ENCODE results near the gene HCFC1.
A peak's percentile ranks its signal among the peaks of the same experiment; 100 is the strongest.

Gene HCFC1

GRCh38 chrX:154014429-154015380 lies 43.1 kb upstream of the HCFC1 start:
- H3K4me2 ChIP-seq (ENCODE audit: insufficient read depth, low read length), result no peak overlapping the region

GRCh38 chrX:154013614-154014360 lies 42.2 kb upstream of the HCFC1 start:
- no peak overlapping the region for H3K9ac ChIP-seq (ENCODE audit: low read depth, low read length)

More at GRCh38 chrX:154014429-154015380, 43.1 kb upstream of the HCFC1 start:
- H3K79me2 ChIP-seq (ENCODE audit: insufficient read depth, low read length), result peaks cover 33% of the 10 kb centered on the region
- H3K27ac ChIP-seq (ENCODE audit: low read length), result no peak overlapping the region
- H3K27me3 ChIP-seq (ENCODE audit: insufficient read depth, low read length, poor library complexity), result no peaks in the 10 kb centered on the region
- no peak for DNase-seq
- no peak for TF ChIP-seq CTCF (IDR thresholded peaks at IDR 0.05; ENCODE audit: borderline replicate concordance, extremely low read depth, low read length, poor library complexity, severe bottlenecking)
- no peak for TF ChIP-seq EZH2 (IDR thresholded peaks at IDR 0.05; ENCODE audit: borderline replicate concordance, low read depth, low read length, severe bottlenecking)
- H3K9ac ChIP-seq (ENCODE audit: low read depth, low read length), result no peak overlapping the region
- peaks cover 11% of the 10 kb centered on the region for H4K20me1 ChIP-seq (ENCODE audit: insufficient read depth, low read length)
- H2AFZ ChIP-seq (ENCODE audit: low read depth, low read length), result no peak overlapping the region
- no peak overlapping the region for H3K4me3 ChIP-seq (ENCODE audit: low read depth in 1 of 2, low read length in 2 of 2)
- no peaks in the 10 kb centered on the region for H3K9me3 ChIP-seq (ENCODE audit: insufficient read depth, low read length, severe bottlenecking)
- no peak for ATAC-seq (ENCODE audit: insufficient read depth, low read depth)
- H3K4me1 ChIP-seq (ENCODE audit: insufficient read depth, low read length), result peaks cover 20% of the 10 kb centered on the region
- H3K36me3 ChIP-seq (ENCODE audit: insufficient read depth, low read length), result peaks cover 77% of the 10 kb centered on the region

GRCh38 chrX:154013001-154013421 lies 41.4 kb upstream of the HCFC1 start:
- Histone ChIP-seq H3K27ac (ENCODE audit: low read length) (peak overlapping the region; percentile 52; the same call in 1 of the 2 replicates), H4K20me1 (ENCODE audit: insufficient read depth, low read length) (peaks cover 11% of the 10 kb centered on the region), H3K9ac (ENCODE audit: low read depth, low read length) (no peak overlapping the region), H3K79me2 (ENCODE audit: insufficient read depth, low read length) (peaks cover 17% of the 10 kb centered on the region), H3K4me3 (ENCODE audit: low read depth in 1 of 2, low read length in 2 of 2) (no peak overlapping the region), H3K4me2 (ENCODE audit: insufficient read depth, low read length) (no peak overlapping the region), H3K4me1 (ENCODE audit: insufficient read depth, low read length) (peaks cover 12% of the 10 kb centered on the region), H3K36me3 (ENCODE audit: insufficient read depth, low read length) (peaks cover 68% of the 10 kb centered on the region), H3K9me3 (ENCODE audit: insufficient read depth, low read length, severe bottlenecking) (no peaks in the 10 kb centered on the region), H3K27me3 (ENCODE audit: insufficient read depth, low read length, poor library complexity) (no peaks in the 10 kb centered on the region), H2AFZ (ENCODE audit: low read depth, low read length) (no peak overlapping the region)
- ATAC-seq (ENCODE audit: insufficient read depth, low read depth) (no peak), DNase-seq (no peak)
- TF ChIP-seq CTCF (IDR thresholded peaks at IDR 0.05; ENCODE audit: borderline replicate concordance, extremely low read depth, low read length, poor library complexity, severe bottlenecking) (no peak), EZH2 (IDR thresholded peaks at IDR 0.05; ENCODE audit: borderline replicate concordance, low read depth, low read length, severe bottlenecking) (no peak)

More at GRCh38 chrX:154013614-154014360, 42.2 kb upstream of the HCFC1 start:
- ATAC-seq (ENCODE audit: insufficient read depth, low read depth), result peak; percentile 81
- Histone ChIP-seq H2AFZ (ENCODE audit: low read depth, low read length) (no peak overlapping the region), H3K79me2 (ENCODE audit: insufficient read depth, low read length) (peaks cover 25% of the 10 kb centered on the region), H4K20me1 (ENCODE audit: insufficient read depth, low read length) (peaks cover 11% of the 10 kb centered on the region), H3K36me3 (ENCODE audit: insufficient read depth, low read length) (peaks cover 76% of the 10 kb centered on the region), H3K4me3 (ENCODE audit: low read depth in 1 of 2, low read length in 2 of 2) (no peak overlapping the region), H3K27me3 (ENCODE audit: insufficient read depth, low read length, poor library complexity) (no peaks in the 10 kb centered on the region), H3K4me1 (ENCODE audit: insufficient read depth, low read length) (peaks cover 20% of the 10 kb centered on the region), H3K4me2 (ENCODE audit: insufficient read depth, low read length) (no peak overlapping the region), H3K9me3 (ENCODE audit: insufficient read depth, low read length, severe bottlenecking) (no peaks in the 10 kb centered on the region), H3K27ac (ENCODE audit: low read length) (peak overlapping the region; percentile 52; the same call in 1 of the 2 replicates)
- TF ChIP-seq CTCF (IDR thresholded peaks at IDR 0.05; ENCODE audit: borderline replicate concordance, extremely low read depth, low read length, poor library complexity, severe bottlenecking), result peak; percentile 85
- no peak for TF ChIP-seq EZH2 (IDR thresholded peaks at IDR 0.05; ENCODE audit: borderline replicate concordance, low read depth, low read length, severe bottlenecking)
- peak; percentile 55 for DNase-seq
